Measurements from ENCODE around the gene ANKRD6.

ANKRD6 gene

DNA sequence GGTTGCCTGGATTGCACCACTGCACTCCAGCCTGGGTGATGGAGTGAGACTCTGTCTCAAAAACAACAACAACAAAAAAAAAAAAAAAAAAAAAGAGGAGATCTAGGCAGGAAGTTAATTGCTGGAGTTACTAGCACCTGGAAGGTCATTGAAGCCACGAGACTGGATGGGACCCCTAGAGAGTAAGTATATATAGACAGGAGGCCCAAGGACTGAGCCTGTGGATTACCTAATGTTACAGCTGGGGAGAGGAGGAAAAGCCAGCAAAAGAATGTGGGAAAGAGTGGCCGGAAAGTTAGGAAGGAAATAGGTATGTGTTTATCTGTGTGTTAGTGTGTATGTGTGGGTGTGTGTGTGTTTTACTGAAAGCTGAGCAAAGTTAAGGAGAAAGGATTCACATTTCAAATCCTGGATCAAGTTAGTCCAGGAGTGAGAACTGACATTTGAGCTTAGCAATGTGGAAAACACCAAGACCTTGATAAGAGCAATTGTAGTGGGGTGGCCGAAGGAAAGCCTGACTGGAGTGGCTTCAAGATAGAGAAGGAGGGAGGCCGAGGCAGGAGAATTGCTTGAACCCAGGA is 38.4 kb downstream of the ANKRD6 start:
- Histone ChIP-seq H4K8ac (ENCODE audit: low read depth, low read length) (no peak overlapping the region), H3K4ac (ENCODE audit: low read length) (no peak overlapping the region), H3K9ac (ENCODE audit: low read depth, low read length, poor library complexity) (no peak overlapping the region), H2BK5ac (ENCODE audit: low read length) (no peak overlapping the region), H3K9me3 (replicated peaks in 1 of 2; ENCODE audit: control insufficient read depth in 2 of 2, insufficient read depth in 1 of 2, low read depth in 1 of 2, low read length in 2 of 2) (no peaks in the 10 kb centered on the region), H3K18ac (ENCODE audit: low read length) (no peak overlapping the region), H2BK12ac (ENCODE audit: low read length) (no peak overlapping the region), H2BK15ac (ENCODE audit: low read length) (no peak overlapping the region), H3K4me2 (ENCODE audit: insufficient read depth, low read length, poor library complexity, severe bottlenecking) (no peak overlapping the region), H2AK5ac (ENCODE audit: low read depth, low read length) (no peak overlapping the region), H3K23ac (ENCODE audit: low read depth, low read length, poor library complexity) (no peak overlapping the region), H3K27me3 (ENCODE audit: control insufficient read depth in 3 of 3, insufficient read depth in 3 of 3, low read depth in 1 of 3, low read length in 3 of 3) (no peaks in the 10 kb centered on the region), H3K27ac (replicated peaks; ENCODE audit: low read length) (no peak overlapping the region), H3K14ac (ENCODE audit: low read length) (no peak overlapping the region), H4K91ac (ENCODE audit: low read depth, low read length, poor library complexity) (no peak overlapping the region), H2BK120ac (ENCODE audit: low read depth, low read length) (no peak overlapping the region), H3K4me3 (ENCODE audit: low read length in 2 of 2) (no peak overlapping the region), H3K36me3 (replicated peaks in 1 of 2; ENCODE audit: control insufficient read depth in 2 of 2, insufficient read depth in 2 of 2, low read length in 2 of 2) (no peaks in the 10 kb centered on the region), H2AFZ (ENCODE audit: low read length) (no peak overlapping the region), H3K79me1 (ENCODE audit: low read depth, low read length) (no peaks in the 10 kb centered on the region), H3K4me1 (ENCODE audit: control insufficient read depth in 2 of 2, insufficient read depth in 1 of 2, low read depth in 1 of 2, low read length in 2 of 2) (peaks cover 1 to 10% of the 10 kb centered on the region in 2 donors)
- no peak for DNase-seq (ENCODE audit: low spot score)
- no CpG with 5 or more reads among the region's 4 CpGs for WGBS, 2 donors (ENCODE audit: extremely low coverage in 2 of 2, insufficient read length in 2 of 2, insufficient replicate concordance in 1 of 2)

DNA sequence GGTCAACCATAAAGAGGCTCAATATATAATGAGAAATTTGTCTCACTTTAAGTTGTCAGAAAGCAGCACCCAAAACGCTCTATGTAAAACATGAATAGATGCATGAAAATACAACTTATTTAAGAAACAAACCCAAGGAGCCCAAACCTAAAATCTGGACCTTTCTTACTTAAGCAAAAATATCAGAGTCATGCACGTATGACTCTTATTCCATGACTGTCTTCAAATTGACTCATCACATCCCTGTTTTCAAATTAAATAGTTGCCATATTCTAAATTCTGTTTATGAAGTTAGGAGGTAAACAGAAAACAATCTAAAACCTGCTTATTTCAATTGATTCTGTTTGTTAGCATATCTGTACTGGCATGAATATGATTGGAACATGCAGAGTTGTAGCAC is 42.1 kb downstream of the ANKRD6 start:
- no CpG with 5 or more reads among the region's 2 CpGs for WGBS, 2 donors (ENCODE audit: extremely low coverage in 2 of 2, insufficient read length in 2 of 2, insufficient replicate concordance in 1 of 2)
- Histone ChIP-seq H3K9me3 (replicated peaks in 1 of 2; ENCODE audit: control insufficient read depth in 2 of 2, insufficient read depth in 1 of 2, low read depth in 1 of 2, low read length in 2 of 2) (no peaks in the 10 kb centered on the region), H3K18ac (ENCODE audit: low read length) (no peak overlapping the region), H3K79me1 (ENCODE audit: low read depth, low read length) (no peaks in the 10 kb centered on the region), H3K4me1 (ENCODE audit: control insufficient read depth in 2 of 2, insufficient read depth in 1 of 2, low read depth in 1 of 2, low read length in 2 of 2) (no peaks in the 10 kb centered on the region), H2BK12ac (ENCODE audit: low read length) (no peak overlapping the region), H3K4me2 (ENCODE audit: insufficient read depth, low read length, poor library complexity, severe bottlenecking) (no peak overlapping the region), H2BK120ac (ENCODE audit: low read depth, low read length) (no peak overlapping the region), H3K4ac (ENCODE audit: low read length) (no peak overlapping the region), H2AK5ac (ENCODE audit: low read depth, low read length) (no peak overlapping the region), H3K27ac (replicated peaks; ENCODE audit: low read length) (no peak overlapping the region), H3K27me3 (ENCODE audit: control insufficient read depth in 3 of 3, insufficient read depth in 3 of 3, low read depth in 1 of 3, low read length in 3 of 3) (no peaks in the 10 kb centered on the region), H2BK5ac (ENCODE audit: low read length) (no peak overlapping the region), H2BK15ac (ENCODE audit: low read length) (no peak overlapping the region), H3K9ac (ENCODE audit: low read depth, low read length, poor library complexity) (no peak overlapping the region), H3K23ac (ENCODE audit: low read depth, low read length, poor library complexity) (no peak overlapping the region), H2AFZ (ENCODE audit: low read length) (no peak overlapping the region), H4K91ac (ENCODE audit: low read depth, low read length, poor library complexity) (no peak overlapping the region), H3K14ac (ENCODE audit: low read length) (no peak overlapping the region), H3K36me3 (replicated peaks in 1 of 2; ENCODE audit: control insufficient read depth in 2 of 2, insufficient read depth in 2 of 2, low read length in 2 of 2) (no peaks in the 10 kb centered on the region), H4K8ac (ENCODE audit: low read depth, low read length) (no peak overlapping the region), H3K4me3 (ENCODE audit: low read length in 2 of 2) (no peak overlapping the region)
- DNase-seq (ENCODE audit: low spot score): no peak

DNA sequence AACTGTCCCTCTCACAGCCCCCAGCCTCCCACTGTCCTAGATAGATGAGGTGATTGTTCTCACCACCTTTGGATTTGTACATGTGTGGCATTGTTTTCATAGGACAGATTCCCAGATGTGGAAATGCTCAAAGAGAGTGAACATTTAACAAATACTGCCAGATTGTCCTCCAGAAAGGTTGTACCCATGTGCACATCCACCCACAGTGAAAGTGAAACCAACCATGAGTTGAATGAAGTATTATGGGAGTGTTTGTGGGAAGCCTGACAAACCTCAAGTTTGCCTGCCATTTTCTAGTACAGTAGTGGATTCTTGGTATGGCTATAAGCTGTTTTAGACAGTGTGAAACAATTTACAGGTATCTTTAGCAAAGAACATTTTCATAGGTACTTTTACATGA is 42.7 kb downstream of the ANKRD6 start:
- Histone ChIP-seq H3K36me3 (replicated peaks in 1 of 2; ENCODE audit: control insufficient read depth in 2 of 2, insufficient read depth in 2 of 2, low read length in 2 of 2) (no peaks in the 10 kb centered on the region), H2AK5ac (ENCODE audit: low read depth, low read length) (no peak overlapping the region), H2AFZ (ENCODE audit: low read length) (no peak overlapping the region), H4K91ac (ENCODE audit: low read depth, low read length, poor library complexity) (no peak overlapping the region), H3K14ac (ENCODE audit: low read length) (no peak overlapping the region), H3K9ac (ENCODE audit: low read depth, low read length, poor library complexity) (no peak overlapping the region), H4K8ac (ENCODE audit: low read depth, low read length) (no peak overlapping the region), H3K4me3 (ENCODE audit: low read length in 2 of 2) (no peak overlapping the region), H3K4me1 (ENCODE audit: control insufficient read depth in 2 of 2, insufficient read depth in 1 of 2, low read depth in 1 of 2, low read length in 2 of 2) (no peaks in the 10 kb centered on the region), H3K4ac (ENCODE audit: low read length) (no peak overlapping the region), H3K27ac (replicated peaks; ENCODE audit: low read length) (no peak overlapping the region), H2BK15ac (ENCODE audit: low read length) (no peak overlapping the region), H2BK120ac (ENCODE audit: low read depth, low read length) (no peak overlapping the region), H3K4me2 (ENCODE audit: insufficient read depth, low read length, poor library complexity, severe bottlenecking) (no peak overlapping the region), H3K9me3 (replicated peaks in 1 of 2; ENCODE audit: control insufficient read depth in 2 of 2, insufficient read depth in 1 of 2, low read depth in 1 of 2, low read length in 2 of 2) (no peaks in the 10 kb centered on the region), H3K79me1 (ENCODE audit: low read depth, low read length) (no peaks in the 10 kb centered on the region), H3K18ac (ENCODE audit: low read length) (no peak overlapping the region), H2BK5ac (ENCODE audit: low read length) (no peak overlapping the region), H2BK12ac (ENCODE audit: low read length) (no peak overlapping the region), H3K27me3 (ENCODE audit: control insufficient read depth in 3 of 3, insufficient read depth in 3 of 3, low read depth in 1 of 3, low read length in 3 of 3) (no peaks in the 10 kb centered on the region), H3K23ac (ENCODE audit: low read depth, low read length, poor library complexity) (no peak overlapping the region)
- DNase-seq (ENCODE audit: low spot score): no peak

GRCh38 chr6:89479897-89480296 is 46.9 kb downstream of the ANKRD6 start:
- Histone ChIP-seq H3K9ac (ENCODE audit: low read depth, low read length, poor library complexity) (no peak overlapping the region), H3K4ac (ENCODE audit: low read length) (no peak overlapping the region), H3K4me2 (ENCODE audit: insufficient read depth, low read length, poor library complexity, severe bottlenecking) (no peak overlapping the region), H4K91ac (ENCODE audit: low read depth, low read length, poor library complexity) (no peak overlapping the region), H2AK5ac (ENCODE audit: low read depth, low read length) (no peak overlapping the region), H4K8ac (ENCODE audit: low read depth, low read length) (no peak overlapping the region), H3K14ac (ENCODE audit: low read length) (no peak overlapping the region), H2BK12ac (ENCODE audit: low read length) (no peak overlapping the region), H3K36me3 (replicated peaks in 1 of 2; ENCODE audit: control insufficient read depth in 2 of 2, insufficient read depth in 2 of 2, low read length in 2 of 2) (no peaks in the 10 kb centered on the region), H2BK120ac (ENCODE audit: low read depth, low read length) (no peak overlapping the region), H3K9me3 (replicated peaks in 1 of 2; ENCODE audit: control insufficient read depth in 2 of 2, insufficient read depth in 1 of 2, low read depth in 1 of 2, low read length in 2 of 2) (no peaks in the 10 kb centered on the region), H3K27me3 (ENCODE audit: control insufficient read depth in 3 of 3, insufficient read depth in 3 of 3, low read depth in 1 of 3, low read length in 3 of 3) (no peaks in the 10 kb centered on the region), H3K4me3 (ENCODE audit: low read length in 2 of 2) (no peak overlapping the region), H2BK15ac (ENCODE audit: low read length) (no peak overlapping the region), H2AFZ (ENCODE audit: low read length) (no peak overlapping the region), H3K27ac (replicated peaks; ENCODE audit: low read length) (no peak overlapping the region), H2BK5ac (ENCODE audit: low read length) (no peak overlapping the region), H3K79me1 (ENCODE audit: low read depth, low read length) (no peaks in the 10 kb centered on the region), H3K18ac (ENCODE audit: low read length) (no peak overlapping the region), H3K23ac (ENCODE audit: low read depth, low read length, poor library complexity) (no peak overlapping the region), H3K4me1 (ENCODE audit: control insufficient read depth in 2 of 2, insufficient read depth in 1 of 2, low read depth in 1 of 2, low read length in 2 of 2) (peaks cover 13 to 23% of the 10 kb centered on the region in 2 donors)
- no CpG with 5 or more reads among the region's 2 CpGs for WGBS, 2 donors (ENCODE audit: extremely low coverage in 2 of 2, insufficient read length in 2 of 2, insufficient replicate concordance in 1 of 2)
- no peak for DNase-seq (ENCODE audit: low spot score)
